Mesothelial cell of epicardium (in vitro differentiated cells): Measurements from ENCODE around the gene CLK2. TPM values are rescaled to one million over a fixed set of nuclear protein-coding genes. Genes with fewer than 3 reads are reported as not detected.

ENCODE experiments used
- DNase-seq, 2 experiments: peaks; one replicate each; pipeline ENCODE4 v3.0.0; 2021; ENCODE audit warnings: low spot score in 2 of 2; ENCODE audit not compliant: unreplicated experiment in 2 of 2
- H3K27ac Mint-ChIP-seq: 2 replicates; pipeline ENCODE4 v1.8.0; 2021; ENCODE audit warnings: mixed read lengths
- H3K27me3 Mint-ChIP-seq: 2 replicates; pipeline ENCODE4 v1.8.0; 2021; ENCODE audit warnings: low read depth, mixed read lengths
- H3K36me3 Mint-ChIP-seq: 2 replicates; pipeline ENCODE4 v1.8.0; 2021; ENCODE audit warnings: mixed read lengths
- H3K4me1 Mint-ChIP-seq: 2 replicates; pipeline ENCODE4 v1.8.0; 2021; ENCODE audit warnings: mixed read lengths
- H3K4me3 Mint-ChIP-seq: 2 replicates; pipeline ENCODE4 v1.8.0; 2021; ENCODE audit warnings: mild to moderate bottlenecking, moderate library complexity, mixed read lengths
- H3K9me3 Mint-ChIP-seq: 2 replicates; pipeline ENCODE4 v1.8.0; 2021; ENCODE audit warnings: mixed read lengths
- total RNA-seq: library from RNA; stranded (reverse); gene quantifications from 3 replicates; pipeline ENCODE4 v1.2.1, GENCODE V29; 2021
- TF ChIP-seq, protein P1 (sequence below): fragments of 200-600 bp; sonication (generic); IDR thresholded peaks from one replicate; pipeline ENCODE4 v1.5.0; 2021; ENCODE audit warnings: antibody characterized with exemption; ENCODE audit not compliant: unreplicated experiment

CLK2 gene
- total RNA-seq, 1 donor from 2014 or later, result 108 TPM

DNA sequence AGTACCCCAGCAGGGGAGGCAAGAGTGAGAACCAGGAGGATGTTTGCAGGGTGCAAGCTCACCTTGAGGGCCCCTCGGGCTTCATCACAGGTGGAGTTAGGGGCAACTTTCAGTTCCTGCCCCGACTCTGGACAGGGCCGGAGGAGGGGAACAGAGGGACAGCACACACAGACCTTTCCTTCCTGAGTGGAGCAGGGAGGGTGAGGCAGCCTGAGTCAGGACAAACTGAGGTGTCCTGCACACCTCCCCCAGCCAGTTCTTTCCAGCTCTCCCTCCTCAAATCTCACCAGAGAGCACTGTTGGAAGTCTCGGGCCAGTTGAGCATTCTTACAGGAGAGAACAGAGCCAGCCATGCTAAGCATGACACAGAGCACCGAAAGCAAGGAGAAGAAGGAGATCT is 19.5 kb downstream of the CLK2 start:
- Mint-ChIP-seq H3K27me3 (no peaks in the 10 kb centered on the region), H3K4me1 (peaks cover 30% of the 10 kb centered on the region), H3K4me3 (peak overlapping the region; percentile 75), H3K27ac (peak overlapping the region; percentile 76), H3K9me3 (no peaks in the 10 kb centered on the region), H3K36me3 (peaks cover 14% of the 10 kb centered on the region)
- TF ChIP-seq, protein P1, sequence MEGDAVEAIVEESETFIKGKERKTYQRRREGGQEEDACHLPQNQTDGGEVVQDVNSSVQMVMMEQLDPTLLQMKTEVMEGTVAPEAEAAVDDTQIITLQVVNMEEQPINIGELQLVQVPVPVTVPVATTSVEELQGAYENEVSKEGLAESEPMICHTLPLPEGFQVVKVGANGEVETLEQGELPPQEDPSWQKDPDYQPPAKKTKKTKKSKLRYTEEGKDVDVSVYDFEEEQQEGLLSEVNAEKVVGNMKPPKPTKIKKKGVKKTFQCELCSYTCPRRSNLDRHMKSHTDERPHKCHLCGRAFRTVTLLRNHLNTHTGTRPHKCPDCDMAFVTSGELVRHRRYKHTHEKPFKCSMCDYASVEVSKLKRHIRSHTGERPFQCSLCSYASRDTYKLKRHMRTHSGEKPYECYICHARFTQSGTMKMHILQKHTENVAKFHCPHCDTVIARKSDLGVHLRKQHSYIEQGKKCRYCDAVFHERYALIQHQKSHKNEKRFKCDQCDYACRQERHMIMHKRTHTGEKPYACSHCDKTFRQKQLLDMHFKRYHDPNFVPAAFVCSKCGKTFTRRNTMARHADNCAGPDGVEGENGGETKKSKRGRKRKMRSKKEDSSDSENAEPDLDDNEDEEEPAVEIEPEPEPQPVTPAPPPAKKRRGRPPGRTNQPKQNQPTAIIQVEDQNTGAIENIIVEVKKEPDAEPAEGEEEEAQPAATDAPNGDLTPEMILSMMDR, result no peak
- DNase-seq, result no peak

DNA sequence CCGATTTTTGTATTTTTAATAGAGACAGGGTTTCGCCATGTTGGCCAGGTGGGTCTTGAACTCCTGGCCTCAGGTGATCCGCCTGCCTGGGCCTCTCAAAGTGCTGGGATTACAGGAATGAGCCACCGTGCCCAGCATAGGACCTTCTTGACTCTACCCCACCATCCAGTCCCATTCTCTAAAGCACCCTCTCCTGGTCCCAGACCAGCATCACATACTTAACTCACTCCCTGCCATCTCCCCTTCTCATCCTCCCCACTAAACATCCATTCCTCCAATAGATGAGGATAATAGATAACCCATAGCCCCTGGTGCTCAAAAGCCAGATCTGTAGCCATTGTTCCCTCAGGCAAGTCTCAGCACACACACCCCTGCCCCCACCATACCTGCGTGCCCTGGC is 20.1 kb downstream of the CLK2 start:
- H3K4me3 Mint-ChIP-seq, result peak overlapping the region; percentile 75
- H3K9me3 Mint-ChIP-seq, result no peaks in the 10 kb centered on the region
- H3K27me3 Mint-ChIP-seq, result no peaks in the 10 kb centered on the region
- DNase-seq, result no peak
- H3K27ac Mint-ChIP-seq, result peak overlapping the region; percentile 76
- peaks cover 16% of the 10 kb centered on the region for H3K36me3 Mint-ChIP-seq
- TF ChIP-seq, protein P1, result no peak
- peaks cover 30% of the 10 kb centered on the region for H3K4me1 Mint-ChIP-seq

DNA sequence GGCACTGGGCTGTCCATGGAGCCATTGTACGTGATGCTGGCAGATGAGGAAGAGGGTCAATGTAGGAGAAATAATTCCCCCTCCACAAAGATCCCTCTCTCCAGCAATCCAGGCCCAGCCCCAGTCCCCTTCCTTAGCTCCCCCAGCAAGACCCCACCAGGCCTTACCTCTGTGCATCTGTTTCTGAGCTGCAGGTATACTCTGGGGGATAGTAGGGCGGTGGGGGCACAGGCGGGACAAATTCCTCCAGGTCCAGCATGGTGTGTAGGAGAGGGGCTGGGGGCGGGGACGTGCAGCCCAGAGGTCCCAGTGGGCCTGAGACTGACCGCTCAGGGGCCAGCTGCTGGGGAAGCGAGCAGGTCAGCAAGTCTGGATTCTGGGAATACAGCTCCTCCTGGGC is 21.7 kb downstream of the CLK2 start:
- Mint-ChIP-seq H3K4me3 (no peak overlapping the region), H3K27ac (no peak overlapping the region), H3K36me3 (peaks cover 7% of the 10 kb centered on the region), H3K27me3 (no peaks in the 10 kb centered on the region), H3K9me3 (no peaks in the 10 kb centered on the region), H3K4me1 (peaks cover 30% of the 10 kb centered on the region)
- DNase-seq, result no peak
- TF ChIP-seq, protein P1, result no peak

DNA sequence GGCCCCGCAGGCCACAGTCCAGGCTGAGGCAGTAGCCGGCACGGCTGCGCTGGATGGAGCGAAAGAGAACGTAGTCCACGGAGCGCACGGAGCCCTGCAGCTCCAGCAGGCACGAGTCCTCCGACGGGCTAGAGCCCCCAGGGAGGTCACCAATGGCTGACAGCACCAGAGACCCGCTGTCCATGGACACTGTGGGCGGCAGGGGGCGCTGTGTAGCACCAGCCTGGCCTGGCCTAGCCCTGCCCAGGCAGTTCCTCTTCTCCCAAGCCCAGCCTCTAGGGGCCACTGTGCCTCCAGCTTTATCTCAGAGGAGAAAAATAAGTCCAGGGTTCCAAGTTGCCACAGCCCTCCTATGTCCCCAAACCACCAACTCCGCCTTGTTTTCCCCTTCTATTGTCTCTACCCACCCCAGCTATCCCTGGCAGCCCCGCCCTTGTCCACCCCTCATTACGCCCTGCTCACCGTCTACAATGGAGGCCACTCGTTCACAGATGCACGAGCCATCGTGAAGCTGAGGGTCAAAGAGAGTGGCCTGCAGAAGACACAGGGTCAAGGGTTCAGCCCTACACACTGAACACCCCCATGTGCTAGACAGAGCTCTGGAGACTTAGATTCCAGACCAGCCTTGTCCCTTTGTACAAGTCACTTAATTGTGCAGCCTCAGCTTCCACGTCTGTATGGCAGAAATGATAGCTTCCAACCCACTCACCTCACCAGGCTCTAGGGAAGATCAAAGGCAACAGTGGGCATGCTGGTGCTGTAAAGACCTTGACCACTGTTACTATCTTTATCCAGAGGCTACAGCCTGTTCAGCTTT is 22.5 kb downstream of the CLK2 start:
- H3K27ac Mint-ChIP-seq, result peak overlapping the region; percentile 47
- no peaks in the 10 kb centered on the region for H3K27me3 Mint-ChIP-seq
- H3K4me1 Mint-ChIP-seq, result peaks cover 29% of the 10 kb centered on the region
- TF ChIP-seq, protein P1, result peak; percentile 94
- no peaks in the 10 kb centered on the region for H3K9me3 Mint-ChIP-seq
- DNase-seq, result peak; percentile 84 to 99
- peak overlapping the region; percentile 39 for H3K4me3 Mint-ChIP-seq
- H3K36me3 Mint-ChIP-seq, result peaks cover 6% of the 10 kb centered on the region

DNA sequence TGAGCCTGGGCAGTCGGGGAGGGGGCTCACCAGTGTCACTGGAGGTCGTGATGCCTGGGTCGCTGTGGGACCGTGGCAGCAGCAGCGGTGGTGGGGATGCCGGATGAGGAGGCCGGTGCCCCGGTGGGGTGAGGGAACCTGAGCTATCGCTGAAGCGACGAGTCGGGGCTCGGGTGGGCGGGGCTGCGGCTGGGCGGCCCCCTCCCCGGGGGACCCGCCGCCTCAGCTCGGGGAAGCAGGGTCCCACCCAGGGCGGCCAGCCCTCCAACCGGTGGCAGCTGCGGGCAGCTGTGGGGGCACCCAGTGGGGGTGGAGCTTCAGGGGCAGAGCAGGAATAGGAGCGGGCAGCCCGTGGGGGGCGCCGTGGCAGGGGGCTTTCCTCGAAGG is 23.1 kb downstream of the CLK2 start:
- peaks cover 6% of the 10 kb centered on the region for H3K36me3 Mint-ChIP-seq
- no peak overlapping the region for H3K27ac Mint-ChIP-seq
- TF ChIP-seq, protein P1, result no peak
- H3K9me3 Mint-ChIP-seq, result no peaks in the 10 kb centered on the region
- peak overlapping the region; percentile 39 for H3K4me3 Mint-ChIP-seq
- no peaks in the 10 kb centered on the region for H3K27me3 Mint-ChIP-seq
- no peak for DNase-seq
- H3K4me1 Mint-ChIP-seq, result peaks cover 26% of the 10 kb centered on the region
